GM23338 (cell line): ENCODE data around the gene JUNB. TPM values are rescaled to one million over a fixed set of nuclear protein-coding genes. Genes with fewer than 3 reads are reported as not detected.

Experiments
- ATAC-seq: fragments of 200-7000 bp; cut with Tn5 transposase; 3 replicates; pipeline ENCODE4 v1.9.1; 2020
- DNase-seq: peaks from one replicate; pipeline ENCODE4 v3.0.0-alpha.2; 2015; ENCODE audit warnings: low spot score
- H2AFZ ChIP-seq: fragments of 200-600 bp; sonication (generic); 2 replicates; pipeline ENCODE4 v1.8.0; 2016; ENCODE audit warnings: antibody characterized with exemption, mild to moderate bottlenecking, moderate library complexity
- H3F3A ChIP-seq: fragments of 200-600 bp; sonication (generic); replicated peaks from 2 replicates; pipeline ENCODE4 v1.8.0; 2017; ENCODE audit warnings: antibody characterized with exemption, mixed run types, low read depth
- H3K27ac ChIP-seq: fragments of 200-600 bp; sonication (generic); 2 replicates; pipeline ENCODE4 v1.6.1; 2016; ENCODE audit warnings: low read depth
- H3K27me3 ChIP-seq: fragments of 200-600 bp; sonication (generic); 2 replicates; pipeline ENCODE4 v1.8.0; 2016; ENCODE audit warnings: mild to moderate bottlenecking, mixed run types, moderate library complexity; ENCODE audit not compliant: insufficient read depth
- H3K36me3 ChIP-seq: fragments of 200-600 bp; sonication (generic); 2 replicates; pipeline ENCODE4 v1.8.0; 2016; ENCODE audit warnings: mild to moderate bottlenecking; ENCODE audit not compliant: insufficient read depth
- H3K4me1 ChIP-seq: fragments of 200-600 bp; sonication (generic); 2 replicates; pipeline ENCODE4 v1.8.0; 2016; ENCODE audit warnings: mild to moderate bottlenecking, moderate library complexity; ENCODE audit not compliant: insufficient read depth
- H3K4me2 ChIP-seq: fragments of 200-600 bp; sonication (generic); 2 replicates; pipeline ENCODE4 v1.7.1; 2017; ENCODE audit warnings: mixed run types
- H3K4me3 ChIP-seq: fragments of 200-600 bp; sonication (generic); 2 replicates; pipeline ENCODE4 v1.6.1; 2016; ENCODE audit warnings: mixed run types
- H3K79me2 ChIP-seq: fragments of 200-600 bp; sonication (generic); replicated peaks from 2 replicates; pipeline ENCODE4 v1.8.0; 2017; ENCODE audit warnings: mild to moderate bottlenecking; ENCODE audit not compliant: insufficient read depth
- H3K9me2 ChIP-seq: fragments of 200-600 bp; sonication (generic); 2 replicates; pipeline ENCODE4 v1.8.0; 2017; ENCODE audit not compliant: insufficient read depth
- H4K20me1 ChIP-seq: fragments of 200-600 bp; sonication (generic); replicated peaks from 2 replicates; pipeline ENCODE4 v1.8.0; 2017; ENCODE audit warnings: mild to moderate bottlenecking; ENCODE audit not compliant: insufficient read depth
- H3K27ac Mint-ChIP-seq: 2 replicates; pipeline ENCODE4 v1.8.0; 2020; ENCODE audit warnings: inconsistent platforms, mild to moderate bottlenecking, moderate library complexity, mixed read lengths
- H3K27me3 Mint-ChIP-seq: 3 replicates; pipeline ENCODE4 v1.8.0; 2022; ENCODE audit warnings: low read depth, mild to moderate bottlenecking, moderate library complexity, mixed read lengths, inconsistent platforms; ENCODE audit not compliant: insufficient read depth, poor library complexity
- H3K36me3 Mint-ChIP-seq: 3 replicates; pipeline ENCODE4 v1.8.0; 2021; ENCODE audit warnings: low read depth, mild to moderate bottlenecking, inconsistent platforms, moderate library complexity, mixed read lengths
- H3K4me1 Mint-ChIP-seq: 3 replicates; pipeline ENCODE4 v1.8.0; 2020; ENCODE audit warnings: mild to moderate bottlenecking, inconsistent platforms, mixed read lengths
- H3K4me3 Mint-ChIP-seq: 3 replicates; pipeline ENCODE4 v1.8.0; 2021; ENCODE audit warnings: moderate library complexity, mild to moderate bottlenecking, inconsistent platforms, mixed read lengths
- H3K9me3 Mint-ChIP-seq: 3 replicates; pipeline ENCODE4 v1.8.0; 2020; ENCODE audit warnings: moderate library complexity, mild to moderate bottlenecking, inconsistent platforms, mixed read lengths
- CTCF ChIP-seq, 2 experiments: fragments of 200-600 bp in 1 of 2; sonication (generic) in 1 of 2; conservative IDR thresholded peaks; 2 replicates each; pipeline versions ENCODE4 v1.5.1 to v1.6.1; 2016 to 2017; ENCODE audit warnings: antibody characterized with exemption in 2 of 2, low read depth in 2 of 2, mild to moderate bottlenecking in 2 of 2, moderate library complexity in 1 of 2
- ETS1 ChIP-seq: IDR thresholded peaks from 2 replicates; pipeline ENCODE4 v1.6.1; 2016; ENCODE audit warnings: antibody characterized with exemption
- JUNB ChIP-seq: IDR thresholded peaks from one replicate; pipeline ENCODE4 v1.6.1; 2016; ENCODE audit warnings: antibody characterized with exemption; ENCODE audit not compliant: unreplicated experiment
- NANOG ChIP-seq: IDR thresholded peaks from 2 replicates; pipeline ENCODE4 v1.6.1; 2016; ENCODE audit warnings: antibody characterized with exemption, borderline replicate concordance
- POLR2AphosphoS5 ChIP-seq: IDR thresholded peaks from 2 replicates; pipeline ENCODE4 v1.6.1; 2016; ENCODE audit warnings: antibody characterized with exemption, low read depth
- REST ChIP-seq: IDR thresholded peaks from one replicate; pipeline ENCODE4 v1.6.1; 2018; ENCODE audit warnings: antibody characterized with exemption; ENCODE audit not compliant: unreplicated experiment
- ZNF114 ChIP-seq: fragments of 250-450 bp; sonication (Bioruptor Pico); IDR thresholded peaks from 2 replicates; pipeline ENCODE4 v1.5.0; 2020; ENCODE audit warnings: mild to moderate bottlenecking, moderate library complexity
- ZNF462 ChIP-seq: fragments of 250-450 bp; sonication (Bioruptor Pico); IDR thresholded peaks from 2 replicates; pipeline ENCODE4 v1.5.0; 2020; ENCODE audit warnings: mild to moderate bottlenecking, moderate library complexity
- polyA plus RNA-seq: library from polyadenylated mRNA; unstranded; fragments of >200 nt; fragmentation: Nextera tagmentation; extraction: Ambion mirVana; gene quantifications from 2 replicates; pipeline ENCODE4 v1.2.1, GENCODE V29; 2016
- total RNA-seq: library from RNA; depleted of rRNA; stranded (reverse); fragments of >200 nt; shearing (Covaris generic); gene quantifications from 2 replicates; pipeline ENCODE4 v1.2.3, GENCODE V29; 2014

JUNB gene
- total and polyA plus RNA-seq, 2 experiments from 2014 or later: 7.7 to 20.2 TPM

- ATAC-seq (peak; percentile 67), DNase-seq (peak; percentile 92)
- Mint-ChIP-seq H3K4me1 (peaks cover 26% of the 10 kb centered on the region), H3K27me3 (peaks cover 23% of the 10 kb centered on the region), H3K36me3 (no peaks in the 10 kb centered on the region), H3K4me3 (peak overlapping the region; percentile 69), H3K9me3 (no peaks in the 10 kb centered on the region; the same call in 2 of the 3 replicates), H3K27ac (no peak overlapping the region)
- Histone ChIP-seq H3K27ac (no peak overlapping the region), H4K20me1 (peaks cover 11% of the 10 kb centered on the region; the same call in 1 of the 2 replicates), H3F3A (peaks cover 39% of the 10 kb centered on the region), H3K36me3 (no peaks in the 10 kb centered on the region), H2AFZ (peak overlapping the region; percentile 72; the same call in 1 of the 2 replicates), H3K4me1 (peaks cover 17% of the 10 kb centered on the region), H3K9me2 (no peaks in the 10 kb centered on the region), H3K4me2 (peak overlapping the region; percentile 84), H3K27me3 (no peaks in the 10 kb centered on the region), H3K79me2 (no peaks in the 10 kb centered on the region), H3K4me3 (peak overlapping the region; percentile 53)
- TF ChIP-seq POLR2AphosphoS5: 0 out of 2 replicates have a peak, but pooled peaks have one; percentile 22
- TF ChIP-seq ETS1: no peak
- 0 out of 4 replicates have a peak, but pooled peaks of 1 of the 2 experiments have one; percentile 6 for TF ChIP-seq CTCF (conservative IDR thresholded peaks at IDR 0.05; ENCODE audit: low read depth in 2 of 2)
Measured at GRCh38 chr19:12828494-12828893, 37.2 kb downstream of the JUNB start.

GRCh38 chr19:12833418-12833737 is 42.1 kb downstream of the JUNB start:
- Mint-ChIP-seq H3K4me1 (peaks cover 32% of the 10 kb centered on the region), H3K27me3 (peaks cover 32% of the 10 kb centered on the region), H3K36me3 (no peaks in the 10 kb centered on the region; the same call in 2 of the 3 replicates), H3K27ac (no peak overlapping the region), H3K4me3 (peak overlapping the region; percentile 51), H3K9me3 (no peaks in the 10 kb centered on the region)
- Histone ChIP-seq H3K4me3 (peak overlapping the region; percentile 41), H3K27ac (0 out of 2 replicates have a peak overlapping the region, but pooled peaks have one; percentile 50), H3K4me2 (peak overlapping the region; percentile 77), H3K4me1 (peaks cover 30% of the 10 kb centered on the region), H3F3A (peaks cover 50% of the 10 kb centered on the region), H3K36me3 (no peaks in the 10 kb centered on the region), H3K79me2 (no peaks in the 10 kb centered on the region), H2AFZ (no peak overlapping the region), H3K9me2 (no peaks in the 10 kb centered on the region), H3K27me3 (peaks cover 14% of the 10 kb centered on the region), H4K20me1 (peaks cover 11% of the 10 kb centered on the region; the same call in 1 of the 2 replicates)
- DNase-seq (peak; percentile 32), ATAC-seq (no peak)
- TF ChIP-seq ZNF114 (CRISPR knock-in tag) (no peak), ZNF462 (no peak), JUNB (no peak), NANOG (no peak), REST (no peak)
